Naive thymus-derived CD4-positive, alpha-beta T cell (primary cell): ENCODE measurements around the gene COL24A1. TPM values are rescaled to one million over a fixed set of nuclear protein-coding genes. Genes with fewer than 3 reads are reported as not detected.

Experiments
- ATAC-seq: fragments of 150-1000 bp; cut with Tn5 transposase; 2 replicates; pipeline ENCODE4 v1.10.0; 2021; ENCODE audit warnings: mild to moderate bottlenecking, moderate library complexity
- CTCF ChIA-PET: fragments of 350-600 bp; sonication (Branson Sonifier 250); formaldehyde crosslinking; loops from one replicate; lab custom pipeline; 2021; ENCODE audit warnings: antibody characterized with exemption; lab: Charles Lee
- POLR2A ChIA-PET: fragments of 350-600 bp; sonication (Branson Sonifier 250); formaldehyde crosslinking; loops from one replicate; lab custom pipeline; 2021; ENCODE audit warnings: antibody characterized with exemption, inconsistent platforms; lab: Charles Lee
- DNase-seq, 9 donors: peaks; one replicate each; pipeline versions ENCODE4 v3.0.0 to v3.0.0-alpha.2; 2020 to 2022; ENCODE audit warnings: mixed read lengths in 1 of 9
- H3K27ac ChIP-seq: one replicate; pipeline ENCODE4 v1.7.0; 2013; ENCODE audit warnings: mild to moderate bottlenecking, low read depth, low read length, moderate library complexity
- H3K27me3 ChIP-seq, 2 donors: one replicate each; pipeline ENCODE4 v1.7.0; 2013; ENCODE audit warnings: low read length in 2 of 2, mild to moderate bottlenecking in 2 of 2, moderate library complexity in 2 of 2; ENCODE audit not compliant: control insufficient read depth in 2 of 2, insufficient read depth in 2 of 2
- H3K36me3 ChIP-seq, 3 experiments: 1 replicate in 2 of 3; 2 replicates in 1 of 3; pipeline ENCODE4 v1.7.0; 2013; ENCODE audit warnings: low read length in 3 of 3, mild to moderate bottlenecking in 3 of 3, moderate library complexity in 1 of 3; ENCODE audit not compliant: insufficient read depth in 3 of 3, control insufficient read depth in 2 of 3
- H3K4me1 ChIP-seq, 2 donors: one replicate each; pipeline ENCODE4 v1.7.0; 2013; ENCODE audit warnings: low read length in 2 of 2, mild to moderate bottlenecking in 2 of 2, moderate library complexity in 1 of 2; ENCODE audit not compliant: control insufficient read depth in 2 of 2, insufficient read depth in 2 of 2
- H3K4me3 ChIP-seq: 2 replicates; pipeline ENCODE4 v1.7.0; 2013; ENCODE audit warnings: mild to moderate bottlenecking, low read length
- H3K9me3 ChIP-seq, 3 experiments: 1 replicate in 2 of 3; 2 replicates in 1 of 3; pipeline ENCODE4 v1.7.0; 2013; ENCODE audit warnings: low read length in 3 of 3; ENCODE audit not compliant: control insufficient read depth in 2 of 3
- H3K27ac Mint-ChIP-seq, 9 donors: one replicate each; pipeline ENCODE4 v1.8.0; 2020 to 2022; ENCODE audit warnings: mixed read lengths in 9 of 9, mild to moderate bottlenecking in 8 of 9, moderate library complexity in 5 of 9, inconsistent platforms in 2 of 9
- H3K27me3 Mint-ChIP-seq, 5 donors: one replicate each; pipeline ENCODE4 v1.8.0; 2021 to 2022; ENCODE audit warnings: mixed read lengths in 5 of 5, mild to moderate bottlenecking in 1 of 5
- H3K36me3 Mint-ChIP-seq, 5 donors: one replicate each; pipeline ENCODE4 v1.8.0; 2020 to 2022; ENCODE audit warnings: mixed read lengths in 5 of 5, mild to moderate bottlenecking in 3 of 5, inconsistent platforms in 1 of 5
- H3K4me1 Mint-ChIP-seq, 7 donors: one replicate each; pipeline ENCODE4 v1.8.0; 2020 to 2022; ENCODE audit warnings: mixed read lengths in 7 of 7, mild to moderate bottlenecking in 3 of 7, inconsistent platforms in 1 of 7
- H3K4me3 Mint-ChIP-seq, 10 donors: one replicate each; pipeline ENCODE4 v1.8.0; 2020 to 2022; ENCODE audit warnings: mild to moderate bottlenecking in 10 of 10, mixed read lengths in 10 of 10, moderate library complexity in 6 of 10, inconsistent platforms in 2 of 10
- H3K9me3 Mint-ChIP-seq, 11 donors: one replicate each; pipeline ENCODE4 v1.8.0; 2020 to 2022; ENCODE audit warnings: mixed read lengths in 11 of 11, mild to moderate bottlenecking in 4 of 11, inconsistent platforms in 1 of 11, moderate library complexity in 1 of 11
- intact Hi-C, 2 donors: fragments of 100-400 bp; cut with micrococcal nuclease; formaldehyde crosslinking; loops; one replicate each; pipeline ENCODE4 v1.15.1; 2023
- polyA plus RNA-seq, 2 donors: library from polyadenylated mRNA; unstranded; fragments of 300-500 nt; fragmentation: Illumina TruSeq; gene quantifications; one replicate each; pipeline ENCODE4 v1.2.3, GENCODE V29; 2021
- total RNA-seq, 6 experiments: library from RNA in 5 of 6; stranded (reverse) in 5 of 6; gene quantifications; 1 replicate in 5 of 6; 2 replicates in 1 of 6; pipeline ENCODE4 v1.2.3 and lab custom pipeline; 2021 to 2026

The COL24A1 gene
- total RNA-seq (1 to 10 TPM in 1 of 5 experiments, under 1 TPM in 1, not detected in 3; 0.40 to 1.5 TPM), polyA plus RNA-seq (not detected), total RNA-seq (lab: John Stamatoyannopoulos, UW) (not detected)

DNA sequence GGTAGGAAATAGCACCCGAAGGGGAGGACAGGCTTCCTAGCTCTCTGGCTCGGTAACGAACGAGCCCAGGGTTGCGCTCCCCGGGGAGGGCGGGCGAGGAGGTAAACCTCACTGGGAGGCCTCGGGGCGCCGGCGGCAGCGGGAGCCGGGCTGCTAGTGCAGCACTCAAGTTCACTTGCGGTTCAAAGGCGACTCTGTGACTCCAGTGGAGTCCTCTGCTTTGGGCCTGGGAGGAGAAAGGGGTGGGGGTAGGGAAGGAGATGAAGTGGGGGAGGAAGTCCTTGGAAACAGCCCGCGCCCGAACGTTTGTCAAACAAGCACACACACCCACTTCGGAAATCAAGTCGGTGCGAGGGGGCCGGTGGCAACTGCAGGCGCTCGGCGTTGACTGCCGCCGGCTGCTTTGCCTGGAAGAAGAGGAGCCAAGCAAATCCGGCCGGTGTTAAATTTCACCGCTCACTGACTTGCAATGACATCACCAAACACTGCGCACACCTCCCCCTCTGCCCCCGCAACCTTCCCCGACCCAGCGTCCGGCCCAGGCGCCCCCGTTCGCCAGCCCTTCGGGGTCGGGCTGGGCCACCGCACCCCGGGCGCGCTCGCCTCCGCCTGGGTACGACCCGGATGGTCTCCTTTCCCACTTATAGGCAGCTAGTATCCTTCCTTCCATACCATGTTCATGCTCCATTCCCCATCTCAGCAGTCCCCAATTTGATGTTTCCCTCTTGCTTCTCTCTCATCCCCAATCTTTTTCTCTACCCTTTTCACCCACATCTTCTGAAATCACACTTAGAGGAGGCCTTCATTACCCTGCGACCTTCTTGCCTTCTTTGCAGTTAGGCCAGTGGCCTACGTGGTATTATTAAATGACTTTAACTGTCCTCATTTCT is at the start of gene COL24A1:
TSS of gene COL24A1 (minus strand) at position 207 of the 890 bp plus-strand sequence. CDS start 376 bp downstream, outside the sequence.
- ATAC-seq, result peak; percentile 19
- CTCF ChIA-PET, result no interaction called here
- Mint-ChIP-seq H3K9me3 (peaks cover 0 to 12% (median 2%) of the 10 kb centered on the region in 11 donors), H3K4me3 (peak within 1 kb of the TSS in 6 of 10 donors; percentile 8 to 57 (median 48)), H3K4me1 (peaks cover 0 to 11% (median 7%) of the 10 kb centered on the region in 7 donors), H3K27ac (no peak within 1 kb of the TSS), H3K36me3 (peaks cover 0 to 6% (median 0%) of the 10 kb centered on the region in 5 donors), H3K27me3 (peaks cover 29 to 43% (median 34%) of the 10 kb centered on the region in 5 donors)
- no peaks in the 10 kb centered on the region for H3K27me3 ChIP-seq
- H3K4me3 ChIP-seq, result no peak within 1 kb of the TSS
- no peak within 1 kb of the TSS for H3K27ac ChIP-seq
- no peaks in the 10 kb centered on the region for H3K36me3 ChIP-seq
- H3K9me3 ChIP-seq, result no peaks in the 10 kb centered on the region
- intact Hi-C loops, result no loop called here
- POLR2A ChIA-PET, result no interaction called here
- DNase-seq, result peak in 1 of 9 donors; percentile 5
- H3K4me1 ChIP-seq, result no peaks in the 10 kb centered on the region

DNA sequence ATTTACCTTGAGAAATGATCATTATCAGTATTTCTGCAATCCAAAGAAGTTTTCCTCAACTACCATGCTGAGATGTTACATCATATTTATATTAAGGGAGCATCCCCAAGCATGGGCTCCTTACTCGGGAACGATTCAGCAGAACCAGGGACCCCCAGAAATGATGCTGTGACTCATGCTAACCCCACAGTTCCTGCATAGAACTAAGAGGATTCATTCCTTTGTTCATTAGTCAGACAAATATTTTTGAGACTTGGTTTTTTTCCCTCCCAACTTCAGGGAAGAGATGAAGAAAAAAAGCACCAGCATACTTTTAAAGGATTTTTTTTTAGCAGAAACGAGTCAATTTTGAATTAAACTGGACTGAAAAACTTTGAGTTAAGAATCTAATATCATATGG is 49.2 kb upstream of the COL24A1 start:
- DNase-seq (no peak), ATAC-seq (no peak)
- Mint-ChIP-seq H3K36me3 (no peaks in the 10 kb centered on the region), H3K27ac (no peak overlapping the region), H3K4me3 (no peak overlapping the region), H3K9me3 (peaks cover 0 to 4% (median 0%) of the 10 kb centered on the region in 11 donors), H3K4me1 (no peaks in the 10 kb centered on the region), H3K27me3 (no peaks in the 10 kb centered on the region)
- peaks cover 0 to 3% of the 10 kb centered on the region in 2 donors for H3K27me3 ChIP-seq
- H3K4me1 ChIP-seq, result no peaks in the 10 kb centered on the region
- no peak overlapping the region for H3K4me3 ChIP-seq
- no peak overlapping the region for H3K27ac ChIP-seq
- ChIA-PET POLR2A (no interaction called here), CTCF (no interaction called here)
- H3K9me3 ChIP-seq, result no peaks in the 10 kb centered on the region
- intact Hi-C loops, result no loop called here
- no peaks in the 10 kb centered on the region for H3K36me3 ChIP-seq

DNA sequence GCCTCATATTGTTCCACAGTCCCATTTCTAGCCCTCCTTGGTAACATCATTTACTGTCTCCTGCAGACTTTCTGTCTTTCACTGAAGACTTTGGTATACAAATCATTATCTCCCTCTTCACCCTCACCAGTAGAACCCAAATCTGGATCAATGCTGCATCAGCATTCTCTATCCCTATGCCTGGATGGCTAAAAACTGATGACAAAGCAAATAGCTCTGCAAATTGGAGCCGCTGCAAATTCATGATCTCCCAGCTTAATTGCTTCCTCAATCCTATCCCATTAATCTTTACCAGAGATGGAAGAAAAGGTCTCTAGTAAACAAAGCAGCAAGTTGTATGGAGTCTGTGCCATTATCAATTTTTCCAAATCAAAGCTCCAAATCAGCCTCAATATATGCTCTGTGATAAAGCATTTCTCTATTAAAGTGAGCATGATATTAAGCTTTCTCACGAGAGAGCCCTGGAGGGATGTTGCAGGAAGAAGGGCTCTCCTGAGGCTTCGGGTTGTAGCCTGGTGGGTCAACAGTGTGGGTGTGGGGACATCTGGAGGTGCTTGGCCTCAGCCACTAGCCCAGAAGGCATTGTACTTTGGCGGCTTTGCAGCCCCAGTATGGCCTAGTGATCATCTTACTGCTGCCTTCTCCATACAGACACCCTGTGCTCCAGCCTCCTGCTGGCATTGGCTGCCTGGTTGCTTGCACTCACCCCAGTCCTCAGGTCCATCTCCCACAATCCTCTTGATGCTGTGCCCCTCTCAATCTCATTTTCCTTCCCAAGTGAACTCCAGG is 46.2 kb upstream of the COL24A1 start:
- no peaks in the 10 kb centered on the region for H3K4me1 Mint-ChIP-seq
- POLR2A ChIA-PET, result no interaction called here
- H3K9me3 Mint-ChIP-seq, result no peaks in the 10 kb centered on the region
- Histone ChIP-seq H3K27ac (no peak overlapping the region), H3K4me1 (no peaks in the 10 kb centered on the region), H3K4me3 (no peak overlapping the region), H3K9me3 (no peaks in the 10 kb centered on the region), H3K36me3 (no peaks in the 10 kb centered on the region), H3K27me3 (no peaks in the 10 kb centered on the region)
- H3K4me3 Mint-ChIP-seq, result no peak overlapping the region
- H3K27ac Mint-ChIP-seq, result no peak overlapping the region
- no peaks in the 10 kb centered on the region for H3K27me3 Mint-ChIP-seq
- CTCF ChIA-PET, result no interaction called here
- no peaks in the 10 kb centered on the region for H3K36me3 Mint-ChIP-seq
- no peak for ATAC-seq
- intact Hi-C loops, result no loop called here
- DNase-seq, result no peak

DNA sequence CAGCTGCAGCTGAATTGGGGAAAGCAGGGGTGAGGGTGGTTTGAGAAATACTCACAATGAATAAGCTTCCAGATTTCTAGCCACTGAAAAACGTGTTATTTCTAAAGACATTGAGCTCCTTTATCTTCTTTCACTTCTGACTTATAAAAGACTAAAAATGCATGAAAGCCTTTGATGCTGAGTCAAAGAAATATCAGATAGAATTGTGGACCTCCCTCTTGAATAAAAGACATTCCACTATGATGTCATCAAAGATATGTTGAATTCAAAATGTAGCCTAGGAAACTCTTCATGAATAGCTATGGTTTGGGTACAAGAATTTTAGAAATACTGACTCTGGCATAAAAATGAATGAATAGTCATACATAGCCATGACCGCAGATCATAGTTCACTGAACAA is 44.7 kb upstream of the COL24A1 start:
- Histone ChIP-seq H3K4me3 (no peak overlapping the region), H3K4me1 (no peaks in the 10 kb centered on the region), H3K36me3 (no peaks in the 10 kb centered on the region), H3K9me3 (no peaks in the 10 kb centered on the region), H3K27me3 (no peaks in the 10 kb centered on the region), H3K27ac (no peak overlapping the region)
- Mint-ChIP-seq H3K27ac (no peak overlapping the region), H3K36me3 (no peaks in the 10 kb centered on the region), H3K4me1 (no peaks in the 10 kb centered on the region), H3K9me3 (no peaks in the 10 kb centered on the region), H3K27me3 (no peaks in the 10 kb centered on the region), H3K4me3 (no peak overlapping the region)
- ChIA-PET CTCF (no interaction called here), POLR2A (no interaction called here)
- no peak for ATAC-seq
- intact Hi-C loops, result no loop called here
- DNase-seq, result no peak

DNA sequence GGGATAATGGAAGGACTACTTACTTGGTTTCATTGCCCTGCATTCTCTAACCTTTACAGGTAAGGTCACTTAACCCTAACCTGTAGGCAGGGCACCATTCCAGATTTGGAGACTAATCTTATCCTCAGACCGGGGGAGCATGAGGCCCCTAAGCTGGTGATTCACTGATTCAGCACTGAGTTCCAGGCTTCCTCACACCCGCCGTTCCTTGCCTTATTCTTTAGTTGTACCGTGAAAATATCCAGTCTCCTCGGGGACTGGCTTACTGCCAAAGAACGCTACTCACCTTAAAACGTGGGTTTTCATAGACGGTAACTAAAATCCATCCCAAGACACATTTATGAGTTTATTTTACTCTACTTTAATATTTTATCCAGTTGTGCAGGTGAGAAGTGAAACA is 44.3 kb upstream of the COL24A1 start:
- DNase-seq (no peak), ATAC-seq (no peak)
- Mint-ChIP-seq H3K9me3 (no peaks in the 10 kb centered on the region), H3K36me3 (no peaks in the 10 kb centered on the region), H3K4me1 (no peaks in the 10 kb centered on the region), H3K27ac (no peak overlapping the region), H3K4me3 (no peak overlapping the region), H3K27me3 (no peaks in the 10 kb centered on the region)
- Histone ChIP-seq H3K27me3 (no peaks in the 10 kb centered on the region), H3K4me3 (no peak overlapping the region), H3K4me1 (no peaks in the 10 kb centered on the region), H3K36me3 (no peaks in the 10 kb centered on the region), H3K9me3 (no peaks in the 10 kb centered on the region), H3K27ac (no peak overlapping the region)
- intact Hi-C loops, result no loop called here
- ChIA-PET POLR2A (no interaction called here), CTCF (no interaction called here)

DNA sequence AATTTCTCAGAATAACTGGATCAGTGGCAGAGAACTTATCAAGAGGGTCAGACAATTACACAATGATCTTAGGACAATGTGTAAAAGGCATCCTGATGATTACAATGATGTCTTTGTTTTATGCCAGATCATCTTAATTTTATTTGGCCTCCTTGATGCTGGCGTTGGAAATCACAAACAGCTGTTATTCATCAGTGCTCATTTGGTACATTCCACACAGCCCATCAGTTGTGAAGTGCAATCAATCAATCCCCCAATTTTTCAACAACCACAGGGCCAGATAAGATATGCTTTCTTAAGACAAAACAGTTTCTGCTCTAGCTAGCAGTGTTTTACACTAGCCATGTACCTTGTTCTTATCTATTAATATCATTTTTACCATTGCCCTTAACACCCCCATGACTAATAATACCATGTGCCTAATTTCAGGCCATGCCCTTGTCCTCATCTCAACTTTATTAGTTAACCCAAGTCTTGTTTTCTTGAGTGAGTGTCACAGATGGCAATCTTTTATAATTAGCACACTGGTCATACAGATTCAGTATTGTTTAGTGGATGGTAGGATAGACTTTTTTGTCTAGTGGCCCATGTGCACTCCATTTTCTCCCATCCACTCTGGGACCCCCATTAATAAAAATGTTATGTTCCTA is 40.8 kb upstream of the COL24A1 start:
- H3K27me3 Mint-ChIP-seq, result peaks cover 0 to 3% (median 0%) of the 10 kb centered on the region in 5 donors
- Histone ChIP-seq H3K4me1 (no peaks in the 10 kb centered on the region), H3K4me3 (no peak overlapping the region), H3K27me3 (no peaks in the 10 kb centered on the region), H3K27ac (no peak overlapping the region), H3K36me3 (no peaks in the 10 kb centered on the region), H3K9me3 (no peaks in the 10 kb centered on the region)
- ChIA-PET POLR2A (no interaction called here), CTCF (no interaction called here)
- H3K4me3 Mint-ChIP-seq, result no peak overlapping the region
- intact Hi-C loops, result no loop called here
- no peaks in the 10 kb centered on the region for H3K36me3 Mint-ChIP-seq
- ATAC-seq, result no peak
- no peaks in the 10 kb centered on the region for H3K9me3 Mint-ChIP-seq
- no peaks in the 10 kb centered on the region for H3K4me1 Mint-ChIP-seq
- H3K27ac Mint-ChIP-seq, result no peak overlapping the region
- DNase-seq, result no peak
